Common myeloid progenitor, CD34-positive (primary cell): ENCODE results near the gene NEK6.

Experiments
- CTCF ChIA-PET: fragments of 350-600 bp; sonication (Branson Sonifier 250); formaldehyde crosslinking; loops from one replicate; lab custom pipeline; 2021; ENCODE audit warnings: antibody characterized with exemption; lab: Charles Lee
- POLR2A ChIA-PET: fragments of 350-600 bp; sonication (Branson Sonifier 250); formaldehyde crosslinking; loops from one replicate; lab custom pipeline; 2021; ENCODE audit warnings: antibody characterized with exemption; lab: Charles Lee
- DNase-seq, 3 donors: peaks; one replicate each; pipeline versions ENCODE4 v3.0.0 to v3.0.0-alpha.2; 2013
- H3K27ac ChIP-seq, 2 experiments: 1 replicate in 1 of 2; 2 replicates in 1 of 2; pipeline ENCODE4 v1.7.0; 2013; ENCODE audit warnings: inconsistent platforms in 2 of 2, low read length in 2 of 2, mild to moderate bottlenecking in 2 of 2, low read depth in 1 of 2, moderate library complexity in 1 of 2; ENCODE audit not compliant: severe bottlenecking in 2 of 2, insufficient read depth in 1 of 2, poor library complexity in 1 of 2
- H3K27me3 ChIP-seq, 5 experiments: replicated peaks in 2 of 5; 1 replicate in 3 of 5; 2 replicates in 2 of 5; pipeline versions ENCODE4 v1.6.1 to v1.7.0; 2013; ENCODE audit warnings: low read length in 4 of 5, mild to moderate bottlenecking in 2 of 5, moderate library complexity in 2 of 5, inconsistent platforms in 1 of 5; ENCODE audit not compliant: insufficient read depth in 5 of 5, control insufficient read depth in 4 of 5
- H3K36me3 ChIP-seq, 4 experiments: 1 replicate in 2 of 4; 2 replicates in 2 of 4; pipeline versions ENCODE4 v1.6.1 to v1.7.0; 2013; ENCODE audit warnings: low read length in 3 of 4, control low read depth in 1 of 4, mild to moderate bottlenecking in 1 of 4; ENCODE audit not compliant: control insufficient read depth in 4 of 4, insufficient read depth in 4 of 4
- H3K4me1 ChIP-seq, 4 experiments: 1 replicate in 3 of 4; 2 replicates in 1 of 4; pipeline versions ENCODE4 v1.6.1 to v1.7.1; 2013; ENCODE audit warnings: low read length in 3 of 4, mild to moderate bottlenecking in 3 of 4, control low read depth in 1 of 4, inconsistent platforms in 1 of 4, moderate library complexity in 1 of 4; ENCODE audit not compliant: control insufficient read depth in 4 of 4, insufficient read depth in 4 of 4; ENCODE audit errors: control extremely low read depth in 1 of 4
- H3K4me3 ChIP-seq, 7 experiments: 1 replicate in 4 of 7; 2 replicates in 3 of 7; pipeline versions ENCODE4 v1.5.1 to v1.7.0; 2013; ENCODE audit warnings: mild to moderate bottlenecking in 7 of 7, low read length in 6 of 7, moderate library complexity in 6 of 7, inconsistent platforms in 2 of 7, low read depth in 2 of 7, control low read depth in 1 of 7; ENCODE audit not compliant: insufficient read depth in 4 of 7, control insufficient read depth in 1 of 7; ENCODE audit errors: extremely low read depth in 1 of 7
- H3K9me3 ChIP-seq, 5 experiments: 1 replicate in 4 of 5; 2 replicates in 1 of 5; pipeline versions ENCODE4 v1.6.1 to v1.7.1; 2013; ENCODE audit warnings: low read length in 4 of 5, mild to moderate bottlenecking in 2 of 5, inconsistent platforms in 1 of 5, low read depth in 1 of 5, moderate library complexity in 1 of 5; ENCODE audit not compliant: control insufficient read depth in 4 of 5, insufficient read depth in 2 of 5; ENCODE audit errors: control extremely low read depth in 1 of 5
- WGBS: methylation state at CpG from one replicate; pipeline ENCODE4 v1.1.5; 2013; ENCODE audit not compliant: insufficient coverage; 5-methylcytosine and 5-hydroxymethylcytosine counted together

NEK6 gene

DNA sequence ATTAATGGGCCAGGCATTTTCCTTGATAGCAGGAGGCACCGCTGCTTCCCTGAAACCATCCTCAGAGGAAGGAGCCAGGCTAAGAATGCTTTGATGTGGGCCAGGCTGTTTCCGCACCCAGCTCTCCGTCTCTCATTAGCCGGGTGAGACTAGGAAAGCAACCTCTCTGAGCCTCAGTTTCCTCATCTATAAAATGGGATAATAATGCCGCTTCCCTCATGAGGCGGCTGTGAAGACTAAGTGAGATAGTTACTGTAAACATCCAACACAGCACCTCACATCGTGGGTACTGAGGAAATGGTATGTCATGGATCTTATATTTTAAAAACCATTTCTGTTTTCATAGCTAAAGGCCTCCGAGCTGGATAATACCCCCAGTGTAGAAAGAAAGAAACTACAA, 46.5 kb downstream of the NEK6 start:
- ChIA-PET POLR2A (interaction anchor here (1.0 kb wide), 1 partner anchor 9 kb away, joined by 3 read pairs; no protein-coding TSS in a partner anchor), CTCF (interaction anchor here (1.0 to 6.3 kb wide), 5 partner anchors 9 to 45 kb away, joined by 3 to 23 read pairs (median 4); no protein-coding TSS in a partner anchor)
- no peaks in the 10 kb centered on the region for H3K9me3 ChIP-seq
- 98% methylated on average over 5 of the region's 8 CpGs for WGBS
- DNase-seq = no peak
- H3K4me3 ChIP-seq = no peak overlapping the region
- H3K27ac ChIP-seq = no peak overlapping the region
- H3K4me1 ChIP-seq = peaks cover 0 to 34% (median 28%) of the 10 kb centered on the region in 4 experiments
- H3K36me3 ChIP-seq = peaks cover 1 to 76% (median 18%) of the 10 kb centered on the region in 4 experiments
- no peaks in the 10 kb centered on the region for H3K27me3 ChIP-seq

GRCh38 chr9:124306098-124306735, 48.5 kb downstream of the NEK6 start:
- WGBS = 72% methylated on average over 12 of the region's 13 CpGs
- H3K4me1 ChIP-seq = peaks cover 0 to 15% (median 8%) of the 10 kb centered on the region in 4 experiments
- H3K27me3 ChIP-seq = no peaks in the 10 kb centered on the region
- DNase-seq = peak in 1 of 3 donors; percentile 38
- H3K36me3 ChIP-seq = peaks cover 2 to 86% (median 20%) of the 10 kb centered on the region in 4 experiments
- no peak overlapping the region for H3K4me3 ChIP-seq
- H3K27ac ChIP-seq = no peak overlapping the region
- ChIA-PET POLR2A (no interaction called here), CTCF (interaction anchor here (3.0 kb wide), 1 partner anchor 9 kb away, joined by 11 read pairs; no protein-coding TSS in a partner anchor)
- no peaks in the 10 kb centered on the region for H3K9me3 ChIP-seq

- WGBS = 94% methylated on average over 21 of the region's 24 CpGs
- Histone ChIP-seq H3K4me3 (no peak overlapping the region), H3K36me3 (peaks cover 2 to 84% (median 15%) of the 10 kb centered on the region in 4 experiments), H3K9me3 (no peaks in the 10 kb centered on the region), H3K27ac (no peak overlapping the region), H3K27me3 (no peaks in the 10 kb centered on the region), H3K4me1 (peaks cover 0 to 13% (median 7%) of the 10 kb centered on the region in 4 experiments)
- ChIA-PET CTCF (interaction anchor here (0.9 to 3.0 kb wide), 2 partner anchors 10 to 185 kb away, joined by 3 to 11 read pairs; no protein-coding TSS in a partner anchor), POLR2A (no interaction called here)
- DNase-seq = no peak
These were observed 49.8 kb downstream of the NEK6 start for GRCh38 chr9:124307379-124308030.

DNA sequence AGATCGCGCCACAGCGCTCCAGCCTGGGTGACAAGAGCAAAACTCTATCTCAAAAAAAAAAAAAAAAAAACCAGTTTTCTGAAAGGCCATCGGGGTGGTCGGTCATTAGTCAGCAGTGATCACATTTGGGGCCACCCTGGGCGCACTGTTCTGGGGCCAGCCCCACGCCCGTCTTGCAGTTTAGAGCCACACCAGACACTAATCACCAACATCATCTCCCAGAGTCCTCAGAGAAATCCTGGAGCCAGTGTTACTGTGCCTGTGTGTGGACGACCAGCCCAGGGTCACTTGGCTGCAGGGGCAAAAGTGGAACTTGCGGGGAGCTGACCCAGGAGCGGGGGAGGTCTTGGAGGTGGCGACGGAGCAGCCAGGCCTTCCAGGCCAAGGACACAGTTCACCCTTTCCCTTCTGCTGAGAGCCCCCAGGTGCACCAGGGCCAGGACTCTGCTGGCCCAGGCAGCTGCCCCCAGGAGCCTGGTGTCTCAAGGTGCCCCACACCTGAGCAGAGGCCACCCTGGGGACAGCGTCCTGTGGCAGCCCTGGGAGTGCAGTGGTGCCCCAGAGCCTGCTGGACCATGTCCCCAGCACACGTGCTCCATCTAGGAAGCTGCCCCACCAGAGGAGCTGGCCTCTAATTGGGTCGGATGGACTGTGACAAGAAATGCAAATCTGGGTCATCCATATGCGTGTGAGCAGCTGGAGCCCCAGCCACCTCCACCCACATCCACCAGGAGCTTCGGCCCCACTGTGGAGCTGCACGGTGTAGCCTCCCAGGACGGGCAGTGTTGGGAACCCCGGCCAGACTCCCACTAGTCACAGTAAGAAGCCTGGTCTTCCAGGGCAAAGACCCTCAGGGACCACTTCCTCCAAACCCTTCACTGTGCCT, 51.1 kb downstream of the NEK6 start:
- 100% methylated on average over 17 of the region's 21 CpGs for WGBS

DNA sequence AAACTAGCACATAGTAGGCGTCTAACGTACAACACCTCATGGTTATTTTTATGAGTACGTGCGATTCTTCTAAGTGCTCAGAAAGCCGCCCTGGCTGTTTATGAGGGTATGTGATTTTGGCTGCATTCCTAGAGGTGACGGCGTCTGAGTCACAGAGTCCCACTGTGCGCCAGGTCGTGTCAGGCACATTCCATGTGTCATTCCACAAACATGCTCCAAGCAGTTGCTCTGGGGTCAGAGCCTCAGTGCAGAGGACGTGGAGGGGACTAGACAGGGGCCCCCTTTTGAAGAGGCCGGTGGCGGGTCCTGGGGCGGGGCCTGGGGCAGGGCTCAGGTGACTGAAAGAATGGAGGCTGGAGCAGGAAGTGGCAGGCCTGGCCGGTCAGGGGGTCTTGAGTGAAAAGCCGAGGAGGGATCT, 51.9 kb downstream of the NEK6 start:
- Histone ChIP-seq H3K27ac (no peak overlapping the region), H3K4me1 (peaks cover 0 to 12% (median 8%) of the 10 kb centered on the region in 4 experiments), H3K36me3 (peaks cover 2 to 82% (median 14%) of the 10 kb centered on the region in 4 experiments), H3K4me3 (no peak overlapping the region), H3K9me3 (no peaks in the 10 kb centered on the region), H3K27me3 (no peaks in the 10 kb centered on the region)
- POLR2A ChIA-PET = no interaction called here
- CTCF ChIA-PET = interaction anchor here (1.0 to 2.3 kb wide), 4 partner anchors 10 to 80 kb away, joined by 3 to 9 read pairs (median 4); no protein-coding TSS in a partner anchor
- WGBS = 94% methylated on average over 15 of the region's 15 CpGs
- DNase-seq = no peak

More for the DNA sequence above, 51.1 kb downstream of the NEK6 start:
- no peaks in the 10 kb centered on the region for H3K27me3 ChIP-seq
- peaks cover 2 to 82% (median 12%) of the 10 kb centered on the region in 4 experiments for H3K36me3 ChIP-seq
- no peak for DNase-seq
- no peaks in the 10 kb centered on the region for H3K9me3 ChIP-seq
- peaks cover 0 to 13% (median 7%) of the 10 kb centered on the region in 4 experiments for H3K4me1 ChIP-seq
- ChIA-PET POLR2A (no interaction called here), CTCF (interaction anchor here (0.7 to 2.3 kb wide), 6 partner anchors 9 to 81 kb away, joined by 3 to 9 read pairs (median 4); no protein-coding TSS in a partner anchor)
- H3K4me3 ChIP-seq = no peak overlapping the region
- no peak overlapping the region for H3K27ac ChIP-seq

DNA sequence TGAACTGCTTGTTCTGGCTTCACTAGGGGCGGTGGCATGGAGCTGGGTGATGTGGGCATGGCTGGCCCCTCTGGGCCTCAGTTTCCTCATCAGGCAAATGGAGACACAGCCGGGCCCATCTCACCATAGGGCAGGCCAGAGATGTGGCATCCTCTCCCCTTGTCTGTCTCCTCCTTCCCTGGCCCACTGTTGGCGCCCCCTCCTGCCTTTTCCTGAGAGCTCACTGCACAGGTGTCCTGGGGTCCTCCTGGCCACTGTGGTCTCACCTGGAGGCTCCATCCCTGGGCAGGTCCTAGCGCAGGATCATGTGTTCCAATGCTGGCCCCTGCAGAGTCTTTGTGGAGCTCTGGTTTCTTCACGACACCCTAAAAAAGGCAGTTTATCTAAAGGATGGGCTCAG, 53.5 kb downstream of the NEK6 start:
- ChIA-PET CTCF (interaction anchor here (0.6 to 2.3 kb wide), 8 partner anchors 8 to 417 kb away, joined by 3 to 9 read pairs (median 4); no protein-coding TSS in a partner anchor), POLR2A (interaction anchor here (0.5 kb wide), 1 partner anchor 150 kb away, joined by 3 read pairs; no protein-coding TSS in a partner anchor)
- no peak for DNase-seq
- no peaks in the 10 kb centered on the region for H3K27me3 ChIP-seq
- peaks cover 2 to 86% (median 20%) of the 10 kb centered on the region in 4 experiments for H3K36me3 ChIP-seq
- no peak overlapping the region for H3K4me3 ChIP-seq
- no peak overlapping the region for H3K27ac ChIP-seq
- H3K4me1 ChIP-seq = peaks cover 0 to 20% (median 10%) of the 10 kb centered on the region in 4 experiments
- 100% methylated on average over 5 of the region's 5 CpGs for WGBS
- H3K9me3 ChIP-seq = no peaks in the 10 kb centered on the region
